ENCODE results near the gene PPIC. TPM values are rescaled to one million over a fixed set of nuclear protein-coding genes. Genes with fewer than 3 reads are reported as not detected.

The PPIC gene
- total RNA-seq, 2 donors from 2014 or later = 25.9 to 55.0 TPM

DNA sequence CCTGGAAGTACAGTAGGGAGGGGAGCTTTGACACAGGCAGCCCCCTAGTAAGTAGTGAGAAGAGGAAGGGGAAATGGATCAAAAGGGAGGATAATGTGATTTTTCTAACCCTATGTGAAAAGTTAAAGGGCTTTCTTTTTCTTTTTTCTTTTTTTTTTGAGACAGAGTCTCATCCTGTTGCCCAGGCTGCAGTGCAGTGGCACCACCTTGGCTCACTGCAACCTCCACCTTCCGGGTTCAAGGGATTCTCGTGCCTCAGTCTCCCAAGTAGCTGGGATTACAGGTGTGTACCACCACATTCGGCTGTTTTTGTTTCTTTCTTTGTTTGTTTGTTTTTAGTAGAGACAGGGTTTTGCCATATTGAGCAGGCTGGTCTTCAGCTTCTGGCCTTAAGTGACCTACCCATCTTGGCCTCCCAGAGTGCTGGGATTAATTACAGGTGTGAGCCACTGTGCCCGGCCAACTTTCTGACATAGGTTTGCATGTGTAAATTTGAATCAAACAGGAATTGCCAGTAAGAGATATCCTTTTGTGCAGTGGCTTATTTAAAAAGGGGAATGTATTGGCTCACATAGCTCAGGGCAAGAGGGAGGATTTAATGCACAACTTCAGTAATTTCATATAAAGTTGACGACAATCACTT, 39.1 kb upstream of the PPIC start:
- no peaks in the 10 kb centered on the region for H3K4me1 ChIP-seq
- H3K9me3 ChIP-seq = no peaks in the 10 kb centered on the region
- no peaks in the 10 kb centered on the region for H3K27me3 ChIP-seq
- no peak overlapping the region for H3K4me3 ChIP-seq
- no peaks in the 10 kb centered on the region for H3K36me3 ChIP-seq
- no peak for DNase-seq (ENCODE audit: low spot score)
- TF ChIP-seq, protein P1, sequence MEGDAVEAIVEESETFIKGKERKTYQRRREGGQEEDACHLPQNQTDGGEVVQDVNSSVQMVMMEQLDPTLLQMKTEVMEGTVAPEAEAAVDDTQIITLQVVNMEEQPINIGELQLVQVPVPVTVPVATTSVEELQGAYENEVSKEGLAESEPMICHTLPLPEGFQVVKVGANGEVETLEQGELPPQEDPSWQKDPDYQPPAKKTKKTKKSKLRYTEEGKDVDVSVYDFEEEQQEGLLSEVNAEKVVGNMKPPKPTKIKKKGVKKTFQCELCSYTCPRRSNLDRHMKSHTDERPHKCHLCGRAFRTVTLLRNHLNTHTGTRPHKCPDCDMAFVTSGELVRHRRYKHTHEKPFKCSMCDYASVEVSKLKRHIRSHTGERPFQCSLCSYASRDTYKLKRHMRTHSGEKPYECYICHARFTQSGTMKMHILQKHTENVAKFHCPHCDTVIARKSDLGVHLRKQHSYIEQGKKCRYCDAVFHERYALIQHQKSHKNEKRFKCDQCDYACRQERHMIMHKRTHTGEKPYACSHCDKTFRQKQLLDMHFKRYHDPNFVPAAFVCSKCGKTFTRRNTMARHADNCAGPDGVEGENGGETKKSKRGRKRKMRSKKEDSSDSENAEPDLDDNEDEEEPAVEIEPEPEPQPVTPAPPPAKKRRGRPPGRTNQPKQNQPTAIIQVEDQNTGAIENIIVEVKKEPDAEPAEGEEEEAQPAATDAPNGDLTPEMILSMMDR (IDR thresholded peaks at IDR 0.05) = no peak
- no peak overlapping the region for H3K27ac ChIP-seq

DNA sequence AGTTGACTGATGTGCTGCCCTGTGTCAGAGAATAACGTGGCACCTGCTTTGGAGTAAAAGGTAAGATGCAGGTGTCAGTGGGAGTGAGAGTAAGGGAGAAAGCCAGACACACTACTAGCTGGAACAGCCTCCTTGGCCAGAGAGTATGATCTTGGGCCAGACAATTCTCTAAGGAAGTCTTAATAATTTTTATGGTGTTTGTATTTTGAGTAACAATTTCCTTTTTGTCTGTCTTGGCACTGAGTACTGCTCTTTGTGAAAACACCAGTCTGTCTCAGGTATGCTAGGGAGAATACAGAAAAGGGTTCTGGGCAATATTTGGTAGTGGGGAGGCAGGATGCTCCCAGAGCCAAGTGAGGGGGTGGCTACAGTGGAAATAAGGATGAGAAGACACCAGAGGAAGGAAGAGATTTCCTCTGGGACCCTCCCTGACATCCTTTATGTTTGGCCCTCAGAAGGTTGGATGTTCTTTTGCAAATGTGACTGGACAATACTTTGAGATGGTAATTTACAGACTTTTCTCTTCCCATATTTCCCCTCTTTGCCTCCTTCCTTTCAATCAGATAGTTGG, 31.9 kb upstream of the PPIC start:
- no peak for DNase-seq (ENCODE audit: low spot score)
- TF ChIP-seq, protein P1 (IDR thresholded peaks at IDR 0.05) = no peak
- Histone ChIP-seq H3K27ac (no peak overlapping the region), H3K36me3 (no peaks in the 10 kb centered on the region), H3K4me1 (no peaks in the 10 kb centered on the region), H3K27me3 (no peaks in the 10 kb centered on the region), H3K9me3 (no peaks in the 10 kb centered on the region), H3K4me3 (no peak overlapping the region)

- H3K4me3 ChIP-seq = no peak overlapping the region
- TF ChIP-seq, protein P1 (IDR thresholded peaks at IDR 0.05) = no peak
- H3K36me3 ChIP-seq = no peaks in the 10 kb centered on the region
- H3K27me3 ChIP-seq = no peaks in the 10 kb centered on the region
- DNase-seq (ENCODE audit: low spot score) = no peak
- no peaks in the 10 kb centered on the region for H3K4me1 ChIP-seq
- peaks cover 0 to 9% of the 10 kb centered on the region in 2 donors for H3K9me3 ChIP-seq
- H3K27ac ChIP-seq = no peak overlapping the region
These were observed 29.5 kb upstream of the PPIC start for GRCh38 chr5:123066016-123066415.

- no peak for DNase-seq (ENCODE audit: low spot score)
- Histone ChIP-seq H3K27ac (no peak overlapping the region), H3K36me3 (no peaks in the 10 kb centered on the region), H3K4me1 (no peaks in the 10 kb centered on the region), H3K27me3 (no peaks in the 10 kb centered on the region), H3K4me3 (no peak overlapping the region), H3K9me3 (peaks cover 0 to 9% of the 10 kb centered on the region in 2 donors)
- TF ChIP-seq, protein P1 (IDR thresholded peaks at IDR 0.05) = no peak
These were observed 22.9 kb upstream of the PPIC start for GRCh38 chr5:123059455-123059854.

- TF ChIP-seq, protein P1 (IDR thresholded peaks at IDR 0.05) = no peak
- H3K27me3 ChIP-seq = no peaks in the 10 kb centered on the region
- no peaks in the 10 kb centered on the region for H3K36me3 ChIP-seq
- H3K9me3 ChIP-seq = peaks cover 0 to 20% of the 10 kb centered on the region in 2 donors
- no peak overlapping the region for H3K4me3 ChIP-seq
- H3K4me1 ChIP-seq = peaks cover 0 to 5% of the 10 kb centered on the region in 2 donors
- H3K27ac ChIP-seq = no peak overlapping the region
- DNase-seq (ENCODE audit: low spot score) = no peak
These were observed 14.7 kb upstream of the PPIC start for GRCh38 chr5:123051206-123051605.
